GM18858 (cell line): Measurements from ENCODE around the gene FAXDC2.
A peak's percentile ranks its signal among the peaks of the same experiment; 100 is the strongest.

Experiments used
- ATAC-seq: cut with Tn5 transposase; IDR thresholded peaks from one replicate; pipeline ENCODE4 v1.9.1; 2021; ENCODE audit not compliant: unreplicated experiment

FAXDC2 gene

DNA sequence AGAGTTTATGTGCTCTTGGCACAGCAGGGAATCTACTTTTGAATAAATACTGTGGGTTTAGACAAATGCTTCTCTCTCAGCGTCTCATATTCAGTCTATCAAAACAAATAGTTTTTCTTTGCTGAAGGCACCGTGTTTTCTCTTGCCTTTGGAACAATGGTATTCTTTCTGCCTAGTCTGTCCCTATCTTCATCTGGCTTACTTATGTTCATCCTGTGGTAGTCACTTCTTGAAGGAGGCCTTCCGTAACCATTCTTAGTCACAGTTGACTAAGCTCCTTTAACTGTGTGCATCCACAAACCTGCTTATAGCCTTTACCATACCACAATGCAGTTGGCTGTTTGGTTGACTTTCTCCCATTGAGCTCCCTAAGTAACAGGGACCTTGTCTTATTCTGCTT lies 49.3 kb downstream of the FAXDC2 start:
- ATAC-seq, result no peak

DNA sequence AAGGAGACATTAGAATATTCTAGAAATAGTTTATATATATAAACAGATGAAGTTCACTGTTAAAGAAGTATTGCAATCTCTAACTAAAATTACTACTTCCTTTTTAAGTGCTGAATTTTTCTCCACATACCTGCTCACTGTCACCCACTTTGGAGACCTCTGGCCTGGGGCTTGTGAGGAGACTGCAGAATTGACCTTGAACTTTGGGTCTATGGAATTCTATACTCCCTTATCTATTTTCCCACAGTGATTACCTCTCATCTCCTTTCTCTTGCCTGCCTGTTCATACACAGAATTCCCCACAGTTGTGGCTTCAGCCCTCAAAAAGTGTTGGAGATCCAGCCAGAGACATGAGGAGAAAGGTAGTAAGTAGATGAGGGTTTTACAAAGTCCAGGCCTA lies 49.8 kb downstream of the FAXDC2 start:
- no peak for ATAC-seq

DNA sequence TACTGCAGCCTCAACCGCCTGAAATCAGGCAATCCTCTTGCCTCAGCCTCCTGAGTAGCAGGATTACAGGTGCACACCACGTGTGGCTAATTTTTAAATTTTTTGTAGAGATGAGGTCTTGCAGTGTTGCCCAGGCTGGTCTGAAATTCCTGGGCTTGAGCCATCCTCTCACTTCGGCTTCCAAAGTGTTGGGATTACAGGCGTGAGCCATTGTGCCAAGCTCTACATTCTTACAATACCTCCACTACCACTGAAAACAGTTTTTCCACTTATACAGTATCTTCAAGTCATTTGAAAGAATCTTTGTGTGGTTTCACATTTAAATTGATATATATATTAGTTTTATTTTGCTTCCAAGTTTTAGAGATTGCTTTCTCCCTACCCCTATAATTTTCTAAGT lies 52.6 kb downstream of the FAXDC2 start:
- no peak for ATAC-seq

DNA sequence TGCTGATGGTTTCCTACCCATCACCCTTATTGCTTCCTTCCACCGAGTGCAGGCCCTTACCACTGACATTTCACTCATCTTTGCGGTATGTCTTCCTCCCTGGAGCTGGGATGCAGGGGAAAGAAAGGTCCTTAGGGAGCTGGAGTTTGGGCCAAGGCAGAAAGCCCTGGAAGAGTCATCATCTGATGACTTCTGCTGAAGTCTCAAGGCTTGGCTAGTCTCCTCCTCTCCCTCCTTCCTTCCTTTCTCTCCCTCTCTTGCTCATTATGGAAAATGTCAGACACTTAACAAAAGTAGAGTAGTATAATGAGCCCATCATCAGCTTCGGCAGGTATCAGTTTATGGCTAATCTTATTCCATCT lies 55.2 kb downstream of the FAXDC2 start:
- no peak for ATAC-seq

DNA sequence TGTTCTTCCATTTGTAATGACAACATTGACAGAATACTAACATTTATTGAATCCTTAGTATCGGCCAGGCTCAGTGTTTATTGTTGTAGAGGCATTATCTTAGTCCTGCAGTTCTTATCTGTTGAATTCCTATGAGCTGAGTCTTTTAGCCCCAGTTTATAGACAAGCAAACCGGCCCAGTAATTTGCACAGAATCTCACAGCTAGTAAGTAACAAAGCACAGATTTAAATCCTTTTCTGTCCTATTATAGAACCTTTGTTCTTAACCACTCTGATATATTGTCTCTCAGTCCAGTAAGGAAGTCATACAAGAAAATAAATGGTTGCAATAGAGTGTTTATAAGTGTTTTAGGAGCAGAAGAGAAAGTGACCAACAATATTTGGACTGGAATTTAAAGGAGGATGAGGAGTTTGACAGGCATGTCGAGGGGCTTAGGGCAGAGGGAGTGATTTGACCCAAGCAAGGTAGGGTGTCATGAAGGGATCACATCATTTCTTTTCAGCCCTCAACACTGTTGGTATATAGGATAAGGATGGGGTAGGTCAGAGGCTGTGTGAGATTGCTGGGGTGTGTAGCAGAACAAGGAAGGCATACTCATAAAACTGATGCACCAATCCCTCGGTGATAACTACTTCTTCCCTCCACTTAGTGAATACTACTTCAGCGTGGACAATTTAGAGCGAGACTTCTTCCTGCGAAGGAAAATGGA lies 55.7 kb downstream of the FAXDC2 start:
- no peak for ATAC-seq

DNA sequence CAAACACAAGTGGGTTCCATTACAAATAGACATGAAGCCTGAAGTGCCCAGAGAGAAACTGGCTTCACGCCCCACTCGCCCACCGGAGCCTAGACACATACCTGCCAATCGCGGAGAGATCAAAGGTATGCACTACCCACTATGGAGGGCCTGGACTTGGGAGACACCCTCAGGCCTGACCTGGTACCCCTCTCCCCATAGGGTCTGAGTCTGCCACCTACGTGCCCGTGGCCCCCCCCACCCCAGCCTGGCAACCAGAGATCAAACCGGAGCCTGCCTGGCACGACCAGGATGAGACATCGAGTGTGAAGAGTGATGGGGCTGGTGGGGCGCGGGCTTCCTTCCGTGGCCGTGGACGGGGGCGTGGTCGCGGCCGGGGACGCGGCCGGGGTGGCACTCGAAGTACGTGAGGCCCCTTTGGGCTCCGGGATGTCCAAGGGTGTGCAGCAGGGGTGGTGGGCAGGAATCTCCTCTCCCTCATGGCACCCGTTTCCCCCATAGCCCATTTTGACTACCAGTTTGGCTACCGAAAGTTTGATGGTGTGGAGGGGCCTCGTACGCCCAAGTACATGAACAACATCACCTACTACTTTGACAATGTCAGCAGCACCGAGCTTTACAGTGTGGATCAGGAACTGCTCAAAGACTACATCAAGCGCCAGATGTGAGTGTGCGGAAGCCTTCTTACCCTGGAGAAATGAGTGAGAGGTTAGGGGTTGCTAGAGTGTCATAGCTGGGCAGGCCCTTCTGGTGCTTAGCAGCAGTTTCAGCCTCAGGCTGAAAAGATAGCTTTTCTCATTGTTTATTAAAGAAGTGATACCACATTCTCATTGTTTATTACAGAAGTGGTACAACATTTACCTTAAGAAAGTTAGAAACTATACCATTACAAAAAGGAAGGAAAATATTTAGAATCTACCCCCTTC lies 56.5 kb downstream of the FAXDC2 start:
- ATAC-seq, result no peak

DNA sequence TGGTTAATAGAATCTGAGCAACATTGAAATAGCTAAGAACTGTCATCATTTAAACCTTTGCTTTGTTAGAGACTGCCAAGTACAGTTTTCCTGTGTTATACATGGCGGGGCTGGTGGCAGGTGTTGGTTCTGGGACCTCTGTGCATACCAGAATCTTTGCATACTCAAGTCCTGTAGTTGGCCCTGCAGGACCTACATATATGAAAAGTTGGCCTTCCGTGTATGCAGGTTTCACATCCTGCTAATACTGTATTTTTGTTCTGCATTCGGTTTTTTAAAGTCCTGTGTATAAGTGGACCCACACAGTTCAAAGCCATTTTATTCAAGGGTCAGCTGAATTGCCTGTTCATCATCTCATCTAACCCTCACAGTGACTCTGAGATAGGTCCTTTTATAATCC lies 58.9 kb downstream of the FAXDC2 start:
- ATAC-seq, result peak; percentile 84

DNA sequence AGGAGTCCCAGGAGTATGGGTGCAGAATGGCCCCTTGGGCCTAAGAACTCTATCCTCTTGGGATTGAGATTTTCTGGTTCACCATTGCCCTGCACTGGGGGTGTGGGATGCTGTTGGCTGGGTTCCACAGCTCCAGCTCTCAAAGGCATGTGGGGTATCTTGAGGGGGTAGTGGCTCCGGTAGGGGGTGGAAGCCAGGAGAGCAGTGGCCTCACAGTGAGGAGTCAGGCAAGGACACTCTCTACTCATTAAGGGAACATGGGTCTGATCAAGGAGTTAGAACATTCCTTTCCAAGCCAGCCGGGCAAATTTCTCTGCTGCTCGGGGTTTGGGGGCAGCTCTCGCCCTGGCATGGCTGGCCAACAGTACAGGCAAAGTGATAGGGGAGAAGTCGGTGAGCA lies 62.2 kb downstream of the FAXDC2 start:
- ATAC-seq, result no peak

DNA sequence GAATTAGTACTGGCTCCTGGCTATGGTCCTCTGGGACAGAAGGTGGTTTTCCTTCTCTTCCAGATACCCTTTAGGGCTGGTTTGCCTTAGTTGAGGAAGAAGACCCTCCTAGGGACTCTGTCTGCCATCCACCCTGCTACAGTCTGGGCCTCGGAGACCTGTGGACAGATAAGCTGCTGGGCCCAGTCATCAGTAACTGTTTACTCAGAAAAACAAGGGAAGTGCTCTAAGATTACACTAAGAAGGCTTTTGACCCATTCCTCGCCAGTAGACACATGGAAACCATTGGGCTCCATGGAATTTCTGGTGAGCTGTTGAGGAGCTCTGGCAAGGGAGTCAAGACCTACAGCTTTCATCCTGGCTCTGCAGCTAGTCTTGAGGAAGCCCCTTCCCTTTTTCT lies 64.0 kb downstream of the FAXDC2 start:
- ATAC-seq, result no peak

DNA sequence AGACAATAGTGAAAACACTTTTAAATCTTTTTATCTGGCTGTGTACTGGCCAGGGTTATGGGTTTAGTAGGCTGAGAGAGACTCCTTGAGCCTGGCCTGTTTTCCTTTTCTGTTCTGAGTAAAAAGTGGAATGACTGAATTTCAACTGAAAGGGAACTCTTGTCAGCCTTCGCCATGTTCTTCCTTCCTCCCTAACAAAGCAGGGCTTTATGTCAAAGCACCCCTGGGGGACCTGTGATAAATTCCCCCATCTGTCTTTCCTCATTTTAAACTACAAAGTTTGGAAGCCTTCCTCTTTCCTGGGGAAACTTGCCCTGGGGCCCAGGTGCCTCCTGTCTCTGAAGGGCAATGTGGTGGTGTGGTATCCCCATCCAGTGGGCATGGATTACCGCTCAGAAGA lies 65.5 kb downstream of the FAXDC2 start:
- no peak for ATAC-seq

DNA sequence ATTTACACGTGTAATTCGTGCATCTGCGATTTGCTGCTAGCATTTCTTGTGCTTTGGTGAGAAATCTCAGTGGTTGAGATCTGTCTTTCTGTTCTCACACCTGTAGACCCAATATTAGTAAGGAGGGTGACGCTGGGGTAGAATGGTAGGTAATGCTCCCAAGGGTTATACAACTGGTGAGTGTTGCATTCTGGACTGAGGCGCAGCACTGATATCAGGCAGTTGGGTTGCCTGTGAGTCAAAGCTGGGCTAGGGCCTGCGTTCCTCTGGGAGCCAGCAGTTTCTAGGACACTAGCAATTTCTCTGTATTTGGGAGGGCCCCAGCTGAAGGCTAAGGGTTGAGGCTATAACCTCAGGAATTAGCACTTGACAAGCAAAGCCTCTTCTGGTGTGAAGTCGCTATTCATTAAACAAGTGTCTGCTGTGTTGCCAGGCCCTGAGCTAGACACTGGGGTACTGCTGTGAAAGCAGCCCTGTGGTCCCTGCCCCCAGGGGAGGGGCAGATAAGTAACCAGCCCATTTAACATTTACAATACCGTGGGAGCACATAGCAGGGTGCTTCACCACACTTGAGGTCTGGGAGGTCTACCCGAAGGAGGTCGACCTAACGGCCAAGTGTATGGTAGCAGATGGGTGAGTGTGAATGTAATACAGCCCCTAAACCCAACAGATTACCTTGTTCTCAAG lies 66.5 kb downstream of the FAXDC2 start:
- ATAC-seq, result peak; percentile 70

DNA sequence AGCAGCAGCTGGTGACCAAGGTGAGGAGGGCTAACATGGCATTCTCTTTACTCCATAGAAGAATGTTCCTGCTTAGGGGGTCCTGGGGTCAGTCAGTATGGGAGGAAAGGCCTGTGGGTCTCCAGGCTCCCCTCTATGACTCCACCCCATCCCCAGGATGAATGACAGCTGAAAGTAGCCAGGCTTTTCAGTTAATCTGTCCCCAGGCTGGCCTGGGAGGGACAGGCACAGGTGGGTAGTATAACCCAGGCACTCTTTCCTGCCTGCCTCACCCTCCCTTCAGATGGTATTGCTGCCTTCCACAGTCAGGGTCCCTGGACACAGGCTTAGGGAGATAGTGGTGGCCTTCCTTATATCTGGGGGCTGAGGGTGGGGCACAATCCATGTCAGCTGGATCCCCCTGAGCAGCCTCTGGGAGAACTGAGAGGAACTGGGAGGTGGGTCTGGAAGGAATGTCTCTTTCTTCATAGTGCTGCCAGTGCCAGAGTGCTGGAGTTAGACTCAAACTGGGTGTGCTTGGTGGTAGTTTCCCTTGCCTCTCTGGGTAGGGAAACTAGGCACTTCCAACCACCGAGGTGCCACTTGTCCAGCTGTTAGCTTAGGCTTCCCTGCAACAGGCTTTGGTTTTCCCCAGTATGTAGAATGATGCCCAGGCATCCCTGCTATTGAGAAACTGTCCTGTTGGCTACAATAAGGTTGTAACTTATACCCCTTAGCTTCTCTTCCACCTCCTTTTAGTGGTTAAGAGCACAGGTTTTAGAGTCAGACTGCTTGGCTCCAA lies 67.4 kb downstream of the FAXDC2 start:
- ATAC-seq, result no peak

DNA sequence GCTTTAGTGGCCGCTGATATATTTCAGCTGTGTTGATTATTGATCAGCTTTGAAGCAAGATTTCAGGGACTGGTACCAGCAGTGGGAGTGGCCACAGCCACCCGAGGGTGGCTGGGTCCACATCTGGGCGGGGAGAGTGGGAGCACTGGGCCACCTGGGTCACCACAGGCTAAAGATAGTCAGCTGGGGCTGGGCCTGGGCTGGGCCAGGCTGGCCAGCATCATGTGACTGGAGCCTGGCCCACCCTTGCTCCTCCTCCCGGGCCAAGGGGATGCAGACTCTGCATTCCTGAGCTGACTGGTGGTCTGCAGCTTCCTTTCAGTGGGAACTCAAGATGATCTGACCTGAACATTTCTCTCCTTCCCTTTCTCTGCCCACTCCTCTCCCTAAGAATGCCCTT lies 68.1 kb downstream of the FAXDC2 start:
- ATAC-seq, result no peak

DNA sequence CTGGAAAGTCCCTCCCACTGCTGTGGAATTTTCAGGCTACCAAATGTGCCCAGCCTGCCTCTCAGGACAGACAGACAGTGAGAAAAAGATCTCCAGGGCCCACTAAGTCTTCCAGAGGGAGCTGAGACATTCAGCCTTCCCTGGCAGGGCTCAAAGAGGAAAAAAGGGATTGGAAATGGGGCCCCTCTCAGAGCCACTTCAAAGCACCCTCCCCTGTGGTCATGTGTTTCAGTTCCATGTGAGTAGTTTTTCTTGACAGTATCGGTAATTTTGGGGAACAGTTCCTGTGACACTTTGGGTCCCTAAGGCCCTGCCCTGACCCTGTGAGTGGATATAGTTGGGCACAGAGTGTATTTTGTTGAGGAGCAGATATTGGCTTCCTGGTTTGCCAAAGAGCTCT lies 70.3 kb downstream of the FAXDC2 start:
- no peak for ATAC-seq

DNA sequence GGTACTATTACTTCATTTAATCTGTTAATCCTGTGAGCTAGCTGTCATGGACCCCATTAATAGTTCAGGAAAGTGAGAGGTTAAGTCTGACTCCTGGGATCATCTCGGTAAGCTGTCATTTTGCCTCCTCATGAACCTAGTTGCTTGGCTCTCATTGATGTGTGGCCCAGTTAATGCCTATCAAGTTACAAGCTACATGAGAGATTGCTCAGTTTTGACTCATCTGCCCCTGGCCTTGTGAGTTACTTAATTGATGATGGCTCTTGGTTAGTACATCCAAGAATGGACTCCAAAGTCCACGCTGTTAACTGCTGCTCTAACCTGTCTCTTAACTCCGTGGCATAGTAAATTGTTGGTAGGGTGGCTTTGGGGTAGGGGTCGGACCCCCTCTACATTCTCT lies 71.3 kb downstream of the FAXDC2 start:
- ATAC-seq, result no peak

DNA sequence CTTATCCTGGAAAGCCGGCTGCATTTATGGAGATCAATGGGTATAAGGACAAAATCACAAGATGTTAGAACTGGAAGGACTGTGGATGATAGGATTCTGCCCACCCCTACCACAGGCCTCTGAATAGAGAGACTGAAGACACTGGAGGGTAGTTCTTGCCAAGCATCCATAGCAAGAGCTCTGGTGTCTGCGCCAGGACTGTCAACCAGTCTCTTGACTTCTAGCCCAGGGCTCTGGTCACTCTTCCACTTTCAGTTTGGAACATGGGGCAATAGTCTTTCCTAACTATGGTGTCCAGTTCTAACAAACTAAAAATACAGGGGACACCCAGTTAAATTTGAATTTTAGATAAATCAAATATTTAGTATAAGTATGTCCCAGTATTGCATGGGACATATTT lies 71.9 kb downstream of the FAXDC2 start:
- no peak for ATAC-seq

DNA sequence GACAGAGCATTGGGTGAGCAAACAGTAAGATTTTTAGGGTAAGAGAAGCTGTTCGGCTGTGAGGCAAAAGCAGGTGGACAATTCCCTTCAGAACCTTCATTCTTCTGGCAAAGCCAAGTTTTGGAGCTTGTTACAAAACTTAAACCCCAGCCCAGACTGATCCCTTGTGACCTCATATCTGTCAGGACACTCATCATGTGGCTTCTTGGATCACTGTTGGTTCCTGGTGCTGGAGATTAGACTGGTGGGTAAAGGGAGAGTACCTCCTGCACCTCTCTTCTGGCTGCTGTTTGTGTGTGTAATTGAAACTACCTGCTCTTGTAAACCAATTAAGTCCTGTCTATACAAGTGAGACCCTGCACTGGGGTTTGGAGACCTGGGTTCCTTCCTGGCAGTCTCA lies 74.2 kb downstream of the FAXDC2 start:
- no peak for ATAC-seq

DNA sequence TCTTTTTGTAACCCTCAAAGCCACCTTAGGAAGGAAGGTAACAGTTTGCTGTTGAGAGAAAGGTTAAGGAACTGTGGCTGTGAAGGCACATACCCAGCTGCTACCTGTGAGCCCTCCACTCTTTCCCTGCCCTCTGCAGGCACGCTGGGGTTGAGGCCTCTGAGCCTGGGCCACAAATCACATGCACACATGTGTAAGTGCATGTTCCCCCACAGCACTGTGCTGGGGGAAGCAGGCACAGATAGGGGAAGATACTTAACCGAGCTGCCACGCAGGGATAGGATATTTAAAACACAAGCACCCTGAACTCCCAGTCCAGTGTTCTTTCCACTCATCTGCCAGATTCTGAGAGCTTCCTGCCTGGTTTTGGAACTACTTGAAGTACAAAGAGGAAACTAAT lies 77.1 kb downstream of the FAXDC2 start:
- ATAC-seq, result no peak

DNA sequence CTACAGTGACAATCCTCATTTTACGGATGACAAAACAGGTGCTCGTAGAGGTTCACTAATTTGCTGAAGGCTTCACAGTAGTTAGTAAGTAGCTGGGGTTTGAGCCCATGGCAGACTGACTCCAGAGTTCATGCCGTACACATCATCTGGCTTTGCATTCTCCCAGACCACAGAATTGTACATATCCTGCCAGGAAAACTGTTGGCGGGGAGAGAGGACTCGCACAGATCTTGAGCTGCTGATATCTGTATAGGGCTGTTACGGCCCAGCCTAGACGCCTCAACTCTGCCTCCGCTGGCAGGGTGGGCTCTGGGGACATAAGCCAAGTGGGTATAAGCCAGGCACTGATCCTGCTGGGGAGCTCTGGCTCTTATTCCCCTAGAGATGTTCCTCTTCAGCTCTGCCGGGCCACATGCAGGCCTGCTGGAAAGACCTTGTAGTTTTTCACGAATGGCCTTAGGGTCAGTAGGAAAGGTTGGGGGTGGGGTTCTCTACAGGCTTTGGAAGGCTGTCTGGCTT lies 79.0 kb downstream of the FAXDC2 start:
- no peak for ATAC-seq

DNA sequence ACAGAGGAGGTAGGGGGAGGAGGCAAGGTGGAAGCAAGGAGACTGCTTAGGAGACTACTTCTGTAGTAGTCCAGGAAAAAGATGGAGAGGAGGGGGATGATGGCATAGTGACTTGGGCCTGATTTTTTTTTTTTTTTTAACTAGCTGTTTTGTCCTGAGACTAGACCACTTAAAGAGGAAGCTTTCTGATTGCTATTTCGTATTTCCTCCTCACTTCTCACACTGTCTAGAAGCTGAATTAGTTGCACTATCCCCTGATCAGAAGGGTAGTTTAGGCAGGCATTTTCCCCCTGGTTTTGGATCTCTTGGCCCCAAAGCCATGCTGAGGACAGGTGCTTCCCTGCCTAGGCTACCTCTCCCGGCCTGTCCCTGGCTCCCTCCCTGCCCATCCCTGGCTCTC lies 80.3 kb downstream of the FAXDC2 start:
- ATAC-seq, result no peak
